DOHH2 (cell line): ENCODE results near the gene STYK1.
A peak's percentile ranks its signal among the peaks of the same experiment; 100 is the strongest.

Experiments
- H3F3A ChIP-seq: fragments of 200-600 bp; sonication (generic), shearing (Covaris generic); 2 replicates; pipeline ENCODE4 v1.6.0; 2016; ENCODE audit warnings: antibody characterized with exemption, mild to moderate bottlenecking; ENCODE audit not compliant: control insufficient read depth, insufficient read depth
- H3K27ac ChIP-seq: fragments of 200-600 bp; sonication (generic); 2 replicates; pipeline ENCODE4 v1.5.1; 2014; ENCODE audit warnings: low read depth, mild to moderate bottlenecking, low read length, moderate library complexity
- H3K27me3 ChIP-seq: fragments of 200-600 bp; sonication (generic); 2 replicates; pipeline ENCODE4 v1.6.1; 2014; ENCODE audit warnings: mild to moderate bottlenecking, low read length, mixed read lengths; ENCODE audit not compliant: control insufficient read depth
- H3K36me3 ChIP-seq: fragments of 200-600 bp; sonication (generic); 2 replicates; pipeline ENCODE4 v1.6.1; 2014; ENCODE audit warnings: mild to moderate bottlenecking, low read length, moderate library complexity, mixed read lengths; ENCODE audit not compliant: control insufficient read depth
- H3K4me1 ChIP-seq: fragments of 200-600 bp; sonication (generic); 2 replicates; pipeline ENCODE4 v1.6.1; 2014; ENCODE audit warnings: mild to moderate bottlenecking, low read length, mixed read lengths; ENCODE audit not compliant: control insufficient read depth
- H3K4me2 ChIP-seq: fragments of 200-600 bp; sonication (generic); 2 replicates; pipeline ENCODE4 v1.6.0; 2014; ENCODE audit warnings: mild to moderate bottlenecking, low read length, moderate library complexity
- H3K4me3 ChIP-seq: fragments of 200-600 bp; sonication (generic); 2 replicates; pipeline ENCODE4 v1.5.1; 2014; ENCODE audit warnings: mild to moderate bottlenecking, low read length, mixed read lengths
- H3K79me2 ChIP-seq: fragments of 200-600 bp; sonication (generic); 2 replicates; pipeline ENCODE4 v1.6.1; 2014; ENCODE audit warnings: mild to moderate bottlenecking, low read length, mixed read lengths; ENCODE audit not compliant: control insufficient read depth
- H3K9me2 ChIP-seq: fragments of 200-600 bp; sonication (generic); replicated peaks from 2 replicates; pipeline ENCODE4 v1.6.1; 2014; ENCODE audit warnings: mild to moderate bottlenecking, low read length, mixed read lengths; ENCODE audit not compliant: control insufficient read depth
- H3K9me3 ChIP-seq: fragments of 200-600 bp; sonication (generic); 2 replicates; pipeline ENCODE4 v1.6.1; 2014; ENCODE audit warnings: antibody characterized with exemption, low read length, mixed read lengths; ENCODE audit not compliant: control insufficient read depth, insufficient read depth
- H4K20me1 ChIP-seq: fragments of 200-600 bp; sonication (generic); 2 replicates; pipeline ENCODE4 v1.6.0; 2014; ENCODE audit warnings: low read depth, mild to moderate bottlenecking, antibody characterized with exemption, low read length, moderate library complexity; ENCODE audit not compliant: control insufficient read depth, insufficient read depth
- EZH2phosphoT487 ChIP-seq: fragments of 200-600 bp; sonication (generic); IDR thresholded peaks from 2 replicates; pipeline ENCODE4 v1.6.1; 2017; ENCODE audit warnings: borderline replicate concordance, mild to moderate bottlenecking, antibody characterized with exemption, low read length, moderate library complexity, mixed read lengths
- TF ChIP-seq, protein P1 (sequence below): fragments of 200-600 bp; sonication (generic); IDR thresholded peaks from one replicate; pipeline ENCODE4 v1.5.1; 2014; ENCODE audit warnings: antibody characterized with exemption, mild to moderate bottlenecking, low read depth, low read length; ENCODE audit not compliant: poor library complexity, severe bottlenecking

STYK1 gene

DNA sequence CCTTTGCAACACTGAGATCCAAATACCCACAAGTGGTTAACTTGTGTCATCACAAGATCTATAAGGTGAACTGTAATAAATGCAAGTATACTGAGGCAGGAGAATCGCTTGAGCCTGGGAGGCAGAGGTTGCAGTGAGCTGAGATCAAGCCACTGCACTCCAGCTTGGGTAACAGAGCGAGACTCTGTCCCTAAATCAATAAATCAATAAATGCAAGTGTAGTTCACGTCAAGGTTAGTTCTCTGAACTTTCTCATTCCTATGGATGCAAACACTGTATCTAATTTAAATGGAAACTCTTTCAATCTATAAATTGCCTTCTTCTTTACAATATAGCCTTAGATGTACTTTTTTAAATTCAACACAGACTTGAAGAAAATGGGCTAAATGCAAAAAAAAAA is 63.7 kb downstream of the STYK1 start:
- Histone ChIP-seq H3K36me3 (peaks cover 72% of the 10 kb centered on the region), H3K4me2 (no peak overlapping the region), H3F3A (no peaks in the 10 kb centered on the region), H3K27me3 (no peaks in the 10 kb centered on the region), H3K9me2 (no peaks in the 10 kb centered on the region), H3K79me2 (peaks cover 31% of the 10 kb centered on the region), H3K27ac (no peak overlapping the region), H3K4me1 (peaks cover 15% of the 10 kb centered on the region), H3K4me3 (no peak overlapping the region), H3K9me3 (no peaks in the 10 kb centered on the region), H4K20me1 (no peaks in the 10 kb centered on the region)
- no peak for TF ChIP-seq EZH2phosphoT487
- TF ChIP-seq, protein P1, sequence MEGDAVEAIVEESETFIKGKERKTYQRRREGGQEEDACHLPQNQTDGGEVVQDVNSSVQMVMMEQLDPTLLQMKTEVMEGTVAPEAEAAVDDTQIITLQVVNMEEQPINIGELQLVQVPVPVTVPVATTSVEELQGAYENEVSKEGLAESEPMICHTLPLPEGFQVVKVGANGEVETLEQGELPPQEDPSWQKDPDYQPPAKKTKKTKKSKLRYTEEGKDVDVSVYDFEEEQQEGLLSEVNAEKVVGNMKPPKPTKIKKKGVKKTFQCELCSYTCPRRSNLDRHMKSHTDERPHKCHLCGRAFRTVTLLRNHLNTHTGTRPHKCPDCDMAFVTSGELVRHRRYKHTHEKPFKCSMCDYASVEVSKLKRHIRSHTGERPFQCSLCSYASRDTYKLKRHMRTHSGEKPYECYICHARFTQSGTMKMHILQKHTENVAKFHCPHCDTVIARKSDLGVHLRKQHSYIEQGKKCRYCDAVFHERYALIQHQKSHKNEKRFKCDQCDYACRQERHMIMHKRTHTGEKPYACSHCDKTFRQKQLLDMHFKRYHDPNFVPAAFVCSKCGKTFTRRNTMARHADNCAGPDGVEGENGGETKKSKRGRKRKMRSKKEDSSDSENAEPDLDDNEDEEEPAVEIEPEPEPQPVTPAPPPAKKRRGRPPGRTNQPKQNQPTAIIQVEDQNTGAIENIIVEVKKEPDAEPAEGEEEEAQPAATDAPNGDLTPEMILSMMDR: no peak

DNA sequence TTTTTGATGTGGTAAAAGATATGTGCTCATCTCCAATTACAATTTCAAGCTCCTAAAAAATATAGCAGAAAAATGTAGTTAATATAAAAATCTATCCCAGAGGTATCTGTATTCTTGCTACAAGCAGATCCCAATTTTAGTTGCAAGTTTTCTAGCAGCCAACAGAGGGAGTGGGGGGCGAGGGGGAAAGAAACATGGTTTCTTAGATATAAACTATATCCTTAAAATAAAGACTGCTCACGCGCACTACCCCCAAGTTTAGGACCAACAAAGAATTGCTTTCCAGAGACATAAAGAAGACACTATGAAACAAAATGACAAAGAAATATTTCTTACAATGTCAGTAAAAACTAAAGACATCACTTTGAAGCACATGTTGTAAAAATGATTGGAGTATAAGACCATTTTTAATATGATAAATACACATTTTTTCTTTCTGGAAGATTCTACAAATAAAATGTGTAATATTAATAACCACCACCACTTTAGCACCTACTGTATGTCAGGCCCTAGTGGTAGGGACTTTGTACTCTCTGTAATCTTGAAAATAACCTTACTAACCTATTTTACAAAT is 65.9 kb downstream of the STYK1 start:
- TF ChIP-seq EZH2phosphoT487: no peak
- TF ChIP-seq, protein P1: peak; percentile 23
- Histone ChIP-seq H3K4me2 (no peak overlapping the region), H3K4me3 (no peak overlapping the region), H3K27ac (no peak overlapping the region), H4K20me1 (no peaks in the 10 kb centered on the region), H3K9me2 (no peaks in the 10 kb centered on the region), H3K4me1 (peaks cover 10% of the 10 kb centered on the region), H3K27me3 (no peaks in the 10 kb centered on the region), H3K79me2 (peaks cover 27% of the 10 kb centered on the region), H3K9me3 (no peaks in the 10 kb centered on the region), H3K36me3 (peaks cover 78% of the 10 kb centered on the region), H3F3A (no peaks in the 10 kb centered on the region)

DNA sequence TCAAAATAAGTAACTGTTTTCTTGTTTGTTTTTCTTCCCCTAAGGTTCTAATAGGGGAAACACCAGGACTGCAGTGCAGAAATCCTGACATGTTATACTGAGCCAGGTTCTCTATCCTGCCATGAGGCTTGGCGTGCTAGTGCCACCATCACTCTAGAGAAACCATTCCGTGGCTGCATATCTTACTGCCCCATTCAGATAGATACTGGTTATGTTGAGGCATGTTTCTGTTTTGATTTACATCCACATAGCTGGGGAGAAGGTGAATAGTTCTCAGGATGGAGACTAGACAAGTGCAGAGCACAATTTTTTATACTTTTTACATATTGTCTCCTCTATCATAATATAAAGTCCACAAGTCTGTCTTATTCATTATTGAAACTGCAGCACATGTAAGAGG is 72.0 kb downstream of the STYK1 start:
- H3F3A ChIP-seq: no peaks in the 10 kb centered on the region; the same call in 1 of the 2 replicates
- H3K27ac ChIP-seq: no peak overlapping the region
- H3K36me3 ChIP-seq: peaks cover 30% of the 10 kb centered on the region
- H3K4me3 ChIP-seq: no peak overlapping the region
- no peaks in the 10 kb centered on the region for H3K4me1 ChIP-seq
- no peaks in the 10 kb centered on the region for H4K20me1 ChIP-seq
- TF ChIP-seq, protein P1: no peak
- no peak for TF ChIP-seq EZH2phosphoT487
- H3K9me2 ChIP-seq: no peaks in the 10 kb centered on the region
- no peaks in the 10 kb centered on the region for H3K27me3 ChIP-seq
- H3K79me2 ChIP-seq: no peaks in the 10 kb centered on the region
- no peaks in the 10 kb centered on the region for H3K9me3 ChIP-seq
- H3K4me2 ChIP-seq: no peak overlapping the region

DNA sequence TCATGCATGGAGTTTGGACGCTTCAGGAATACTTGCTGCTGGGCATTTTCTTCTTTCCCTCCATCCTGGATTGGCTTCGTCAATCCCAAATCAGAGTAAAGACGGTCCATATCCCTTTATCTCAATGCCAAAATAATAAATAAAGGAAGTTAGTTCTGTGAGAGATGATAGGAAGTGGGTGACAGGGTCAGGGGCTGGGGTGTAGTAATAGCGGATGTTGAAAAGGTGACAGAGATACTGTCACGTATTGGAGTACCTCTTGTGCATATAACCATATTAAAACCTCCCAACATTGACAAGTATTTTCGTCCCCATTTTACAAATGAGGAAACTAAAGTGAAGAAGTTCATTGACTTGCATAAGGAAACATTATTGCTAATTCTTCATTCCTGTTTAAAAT is 72.9 kb downstream of the STYK1 start:
- Histone ChIP-seq H3K27ac (no peak overlapping the region), H3K36me3 (peaks cover 26% of the 10 kb centered on the region), H3F3A (no peaks in the 10 kb centered on the region; the same call in 1 of the 2 replicates), H3K4me1 (no peaks in the 10 kb centered on the region), H4K20me1 (no peaks in the 10 kb centered on the region), H3K4me2 (no peak overlapping the region), H3K9me3 (no peaks in the 10 kb centered on the region), H3K4me3 (no peak overlapping the region), H3K9me2 (no peaks in the 10 kb centered on the region), H3K27me3 (no peaks in the 10 kb centered on the region), H3K79me2 (no peaks in the 10 kb centered on the region)
- TF ChIP-seq, protein P1: no peak
- TF ChIP-seq EZH2phosphoT487: no peak
